Epithelial cell of esophagus (primary cell): Measurements from ENCODE around the gene PLAAT5.

Experiments
- DNase-seq: peaks from one replicate; pipeline ENCODE4 v3.0.0; 2010; ENCODE audit warnings: low read depth
- H3K4me3 ChIP-seq: 2 replicates; pipeline ENCODE4 v1.5.1; 2011; ENCODE audit warnings: mild to moderate bottlenecking, low read length, control low read depth
- TF ChIP-seq, protein P1 (sequence below): IDR thresholded peaks from 2 replicates; pipeline ENCODE4 v1.5.1; 2011; ENCODE audit warnings: low read depth, mild to moderate bottlenecking, low read length, control low read depth, inconsistent platforms; ENCODE audit not compliant: insufficient read depth; ENCODE audit errors: missing control alignments

Gene PLAAT5

DNA sequence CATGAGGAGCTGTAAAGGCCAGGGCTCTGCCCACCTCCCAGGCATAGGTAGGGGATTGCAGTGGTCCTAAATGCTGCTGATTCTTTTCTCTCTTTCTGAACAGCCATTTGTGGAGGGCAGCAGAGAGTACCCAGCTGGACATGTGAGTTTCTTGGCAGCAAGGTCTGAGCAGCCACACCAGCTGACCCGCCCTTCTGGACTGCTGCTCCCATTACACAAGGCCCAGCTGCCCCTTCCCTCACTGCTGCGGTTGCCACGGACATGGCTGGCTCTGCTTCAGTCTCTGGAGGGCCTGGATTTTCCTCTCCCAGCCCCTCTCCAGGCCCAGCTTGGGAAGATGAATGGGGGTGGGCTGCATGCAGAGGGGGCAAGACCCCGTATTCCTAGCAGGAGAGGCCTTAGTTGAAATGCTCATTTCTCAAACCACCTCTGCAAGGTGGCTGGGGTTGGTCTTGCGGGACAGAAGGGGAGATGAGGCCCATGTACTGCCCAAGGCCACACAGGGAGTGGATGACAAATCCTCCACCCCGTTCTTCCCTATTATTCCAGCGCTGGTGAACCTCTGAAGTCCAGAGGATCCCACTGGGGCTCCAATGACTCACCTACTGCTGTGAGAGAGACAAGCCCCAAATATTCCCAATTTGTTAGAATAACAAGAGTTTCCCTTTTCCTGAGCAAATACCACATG, 19.5 kb upstream of the PLAAT5 start:
- TF ChIP-seq, protein P1, sequence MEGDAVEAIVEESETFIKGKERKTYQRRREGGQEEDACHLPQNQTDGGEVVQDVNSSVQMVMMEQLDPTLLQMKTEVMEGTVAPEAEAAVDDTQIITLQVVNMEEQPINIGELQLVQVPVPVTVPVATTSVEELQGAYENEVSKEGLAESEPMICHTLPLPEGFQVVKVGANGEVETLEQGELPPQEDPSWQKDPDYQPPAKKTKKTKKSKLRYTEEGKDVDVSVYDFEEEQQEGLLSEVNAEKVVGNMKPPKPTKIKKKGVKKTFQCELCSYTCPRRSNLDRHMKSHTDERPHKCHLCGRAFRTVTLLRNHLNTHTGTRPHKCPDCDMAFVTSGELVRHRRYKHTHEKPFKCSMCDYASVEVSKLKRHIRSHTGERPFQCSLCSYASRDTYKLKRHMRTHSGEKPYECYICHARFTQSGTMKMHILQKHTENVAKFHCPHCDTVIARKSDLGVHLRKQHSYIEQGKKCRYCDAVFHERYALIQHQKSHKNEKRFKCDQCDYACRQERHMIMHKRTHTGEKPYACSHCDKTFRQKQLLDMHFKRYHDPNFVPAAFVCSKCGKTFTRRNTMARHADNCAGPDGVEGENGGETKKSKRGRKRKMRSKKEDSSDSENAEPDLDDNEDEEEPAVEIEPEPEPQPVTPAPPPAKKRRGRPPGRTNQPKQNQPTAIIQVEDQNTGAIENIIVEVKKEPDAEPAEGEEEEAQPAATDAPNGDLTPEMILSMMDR: no peak
- H3K4me3 ChIP-seq: no peak overlapping the region
- no peak for DNase-seq

GRCh38 chr11:63508745-63509144, 17.8 kb upstream of the PLAAT5 start:
- TF ChIP-seq, protein P1: no peak
- H3K4me3 ChIP-seq: no peak overlapping the region
- no peak for DNase-seq

GRCh38 chr11:63508009-63508408, 17.0 kb upstream of the PLAAT5 start:
- DNase-seq: no peak
- TF ChIP-seq, protein P1: peak; percentile 23
- H3K4me3 ChIP-seq: no peak overlapping the region

- no peak overlapping the region for H3K4me3 ChIP-seq
- TF ChIP-seq, protein P1: no peak
- no peak for DNase-seq
Observed at GRCh38 chr11:63507511-63507910, 16.5 kb upstream of the PLAAT5 start.

DNA sequence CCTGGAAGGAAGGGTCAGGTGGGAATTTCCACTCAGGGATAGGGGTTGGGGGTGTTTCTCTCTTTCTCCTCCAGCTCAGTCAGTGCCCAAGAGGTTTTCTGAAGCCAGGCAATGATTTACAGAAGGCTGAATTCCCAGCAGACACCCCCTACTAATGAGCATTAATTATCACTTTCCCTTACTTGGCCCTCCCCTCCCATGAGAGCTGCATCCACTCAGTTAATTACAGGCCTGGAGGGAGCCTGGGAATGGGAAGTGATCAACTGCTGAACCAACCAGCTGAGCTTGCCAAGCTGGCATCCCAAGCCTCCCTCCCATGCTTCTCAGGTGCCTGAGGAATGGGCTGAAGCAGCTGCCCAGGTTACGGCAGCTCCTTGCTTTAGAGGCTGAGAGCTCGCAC, 15.9 kb upstream of the PLAAT5 start:
- no peak overlapping the region for H3K4me3 ChIP-seq
- TF ChIP-seq, protein P1: no peak
- no peak for DNase-seq

GRCh38 chr11:63505857-63506528, 15.0 kb upstream of the PLAAT5 start, which contains the start of gene LGALS12:
Gene LGALS12 (plus strand): TSS chr11:63506084. CDS start chr11:63506459, 375 bp downstream.
- no peak for DNase-seq
- TF ChIP-seq, protein P1: no peak
- H3K4me3 ChIP-seq: no peak within 1 kb of the TSS

DNA sequence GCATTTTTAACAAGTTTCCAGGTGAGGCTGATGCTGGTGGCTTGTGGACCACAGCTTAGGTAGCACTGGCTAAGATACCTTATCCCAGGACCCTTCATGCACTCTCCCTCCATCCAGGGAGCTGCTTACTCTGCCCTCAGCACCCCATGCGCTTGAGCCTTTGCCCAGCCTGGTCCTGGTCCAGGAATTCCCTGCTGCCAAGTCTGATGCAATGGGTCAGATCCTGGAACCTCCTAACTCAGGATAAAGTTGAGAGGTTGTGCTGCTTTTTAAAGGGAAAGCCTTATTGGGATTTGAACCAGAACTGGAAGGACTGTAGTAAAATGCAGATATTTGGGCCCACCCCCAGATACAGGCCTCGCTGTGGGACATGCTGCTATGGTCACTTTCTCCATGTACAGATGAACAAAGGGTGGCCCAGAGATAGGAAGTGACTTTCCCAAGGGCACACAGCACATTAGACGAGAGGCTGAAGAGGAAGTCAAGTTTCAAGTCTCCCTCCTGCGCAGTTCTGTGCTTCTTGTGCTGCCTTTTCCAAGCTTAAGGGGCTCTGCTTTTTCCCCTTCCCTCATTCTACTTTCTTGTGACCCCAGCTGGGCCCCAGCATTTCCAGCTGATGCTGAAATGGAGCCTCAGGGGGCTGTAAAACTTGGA, 14.1 kb upstream of the PLAAT5 start:
- H3K4me3 ChIP-seq: no peak overlapping the region

More for the DNA sequence above, 14.1 kb upstream of the PLAAT5 start:
- DNase-seq: no peak
- TF ChIP-seq, protein P1: no peak
